SK-N-SH (cell line): ENCODE measurements around the gene NHP2. TPM values are rescaled to one million over a fixed set of nuclear protein-coding genes. Genes with fewer than 3 reads are reported as not detected.

ENCODE experiments used
- CTCF ChIA-PET: fragments of 300-600, 350-600 bp; formaldehyde crosslinking; extraction: SDS; loops from one replicate; lab custom pipeline; 2021; lab: Yijun Ruan, JAX
- POLR2A ChIA-PET: fragments of 350-600 bp; sonication (Branson Sonifier 250); formaldehyde crosslinking; extraction: SDS; loops from one replicate; lab custom pipeline; 2020; ENCODE audit warnings: antibody characterized with exemption, inconsistent platforms; lab: Yijun Ruan, JAX
- DNase-seq: peaks from one replicate; pipeline ENCODE4 v3.0.0; 2012
- H2AFZ ChIP-seq: fragments of 200-600 bp; sonication (generic); 2 replicates; pipeline ENCODE4 v1.8.1; 2016; ENCODE audit warnings: antibody characterized with exemption, mild to moderate bottlenecking, low read depth
- H3F3A ChIP-seq: fragments of 200-600 bp; sonication (generic); replicated peaks from 2 replicates; pipeline ENCODE3; 2016; ENCODE audit warnings: antibody characterized with exemption, mild to moderate bottlenecking; ENCODE audit not compliant: insufficient read depth
- H3K27ac ChIP-seq, 2 experiments: fragments of 200-500 bp in 1 of 2; fragments of 200-600 bp in 1 of 2; sonication (Bioruptor generic) in 1 of 2; sonication (generic), shearing (Covaris generic) in 1 of 2; 2 replicates each; pipeline versions ENCODE4 v1.5.1 to v1.6.1; 2014 to 2016; ENCODE audit warnings: low read depth in 2 of 2, inconsistent platforms in 1 of 2, low read length in 1 of 2, mild to moderate bottlenecking in 1 of 2, mixed read lengths in 1 of 2
- H3K27me3 ChIP-seq: fragments of 200-600 bp; sonication (generic), shearing (Covaris generic); 2 replicates; pipeline ENCODE4 v1.6.1; 2016; ENCODE audit warnings: mixed run types; ENCODE audit not compliant: insufficient read depth
- H3K36me3 ChIP-seq, 2 experiments: fragments of 200-500 bp in 1 of 2; fragments of 200-600 bp in 1 of 2; sonication (Bioruptor generic) in 1 of 2; sonication (generic) in 1 of 2; replicated peaks in 1 of 2; 2 replicates each; pipeline versions ENCODE3 to v1.5.1; 2014 to 2016; ENCODE audit warnings: low read length in 1 of 2, mild to moderate bottlenecking in 1 of 2; ENCODE audit not compliant: insufficient read depth in 2 of 2, control insufficient read depth in 1 of 2
- H3K4me1 ChIP-seq, 2 experiments: fragments of 200-500 bp in 1 of 2; fragments of 200-600 bp in 1 of 2; sonication (Bioruptor generic) in 1 of 2; sonication (generic), shearing (Covaris generic) in 1 of 2; 2 replicates each; pipeline versions ENCODE4 v1.5.1 to v1.6.1; 2014 to 2016; ENCODE audit warnings: low read depth in 1 of 2, low read length in 1 of 2, mixed run types in 1 of 2; ENCODE audit not compliant: insufficient read depth in 2 of 2, control insufficient read depth in 1 of 2
- H3K4me2 ChIP-seq: fragments of 200-600 bp; sonication (generic), shearing (Covaris generic); 2 replicates; pipeline ENCODE4 v1.6.1; 2017; ENCODE audit warnings: mixed run types
- H3K4me3 ChIP-seq, 2 experiments: fragments of 200-500 bp in 1 of 2; fragments of 200-600 bp in 1 of 2; sonication (Bioruptor generic) in 1 of 2; sonication (generic), shearing (Covaris generic) in 1 of 2; 2 replicates each; pipeline versions ENCODE4 v1.5.1 to v1.8.1; 2014 to 2016; ENCODE audit warnings: low read depth in 2 of 2, inconsistent platforms in 1 of 2, low read length in 1 of 2, mild to moderate bottlenecking in 1 of 2, mixed read lengths in 1 of 2, moderate library complexity in 1 of 2
- H3K79me2 ChIP-seq: fragments of 200-600 bp; sonication (generic); 2 replicates; pipeline ENCODE4 v1.8.1; 2017; ENCODE audit warnings: mild to moderate bottlenecking; ENCODE audit not compliant: insufficient read depth
- H3K9ac ChIP-seq: fragments of 200-600 bp; sonication (generic); 2 replicates; pipeline ENCODE4 v1.6.1; 2017; ENCODE audit warnings: mixed run types
- H3K9me2 ChIP-seq: fragments of 200-600 bp; sonication (generic); 2 replicates; pipeline ENCODE4 v1.6.1; 2017; ENCODE audit warnings: mixed run types
- H3K9me3 ChIP-seq: fragments of 200-600 bp; sonication (generic); 2 replicates; pipeline ENCODE4 v1.6.1; 2017; ENCODE audit warnings: mixed run types, mild to moderate bottlenecking, moderate library complexity
- H4K20me1 ChIP-seq: fragments of 200-600 bp; sonication (generic); 2 replicates; pipeline ENCODE4 v1.6.1; 2017; ENCODE audit warnings: mild to moderate bottlenecking, mixed run types; ENCODE audit not compliant: insufficient read depth
- EP300 ChIP-seq, 2 experiments: IDR thresholded peaks; 2 replicates each; pipeline versions ENCODE4 v1.4.0 to v1.6.1; 2012; ENCODE audit warnings: borderline replicate concordance in 1 of 2, low read depth in 1 of 2, low read length in 1 of 2
- FOXJ3 ChIP-seq: sonication (generic); formaldehyde crosslinking; IDR thresholded peaks from 2 replicates; pipeline ENCODE4 v1.5.1; 2020; ENCODE audit warnings: mild to moderate bottlenecking, missing genetic modification reagents
- GABPA ChIP-seq: IDR thresholded peaks from 2 replicates; pipeline ENCODE4 v1.4.0; 2012; ENCODE audit warnings: low read depth, mild to moderate bottlenecking
- GATA2 ChIP-seq: sonication (generic); formaldehyde crosslinking; IDR thresholded peaks from 2 replicates; pipeline ENCODE4 v1.5.0; 2020; ENCODE audit warnings: mild to moderate bottlenecking, missing genetic modification reagents
- NRF1 ChIP-seq: IDR thresholded peaks from 2 replicates; pipeline ENCODE4 v1.6.1; 2012; ENCODE audit warnings: low read depth, mild to moderate bottlenecking, low read length
- POLR2AphosphoS5 ChIP-seq: IDR thresholded peaks from 2 replicates; pipeline ENCODE4 v1.6.1; 2012; ENCODE audit warnings: low read depth, low read length
- SIN3A ChIP-seq: IDR thresholded peaks from 2 replicates; pipeline ENCODE4 v1.6.1; 2012; ENCODE audit warnings: low read depth, mild to moderate bottlenecking, low read length, moderate library complexity, borderline replicate concordance
- TAF1 ChIP-seq: IDR thresholded peaks from 2 replicates; pipeline ENCODE4 v1.6.1; 2012; ENCODE audit warnings: low read depth, mild to moderate bottlenecking, low read length, moderate library complexity, borderline replicate concordance
- TEAD4 ChIP-seq: IDR thresholded peaks from 2 replicates; pipeline ENCODE4 v1.4.0; 2012; ENCODE audit warnings: mild to moderate bottlenecking, borderline replicate concordance; ENCODE audit not compliant: insufficient read depth
- YY1 ChIP-seq: IDR thresholded peaks from 2 replicates; pipeline ENCODE4 v1.4.0; 2012; ENCODE audit warnings: low read depth, mild to moderate bottlenecking
- WGBS: methylation state at CpG from one replicate; pipeline ENCODE4 v1.1.6; 2017; ENCODE audit warnings: low lambda C conversion rate; 5-methylcytosine and 5-hydroxymethylcytosine counted together
- polyA plus RNA-seq, 3 experiments: library from polyadenylated mRNA; depleted of rRNA; stranded (reverse); fragments of >200 nt; gene quantifications; 2 replicates each; pipeline ENCODE4 v1.2.3, GENCODE V29; 2012
- TF ChIP-seq, protein P1 (sequence below): fragments of 200-600 bp; sonication (generic); IDR thresholded peaks from 2 replicates; pipeline ENCODE4 v1.6.1; 2017; ENCODE audit warnings: antibody characterized with exemption, mild to moderate bottlenecking, moderate library complexity
- TF ChIP-seq, protein P2 (sequence below): IDR thresholded peaks from 2 replicates; pipeline ENCODE4 v1.6.1; 2012; ENCODE audit warnings: mild to moderate bottlenecking, low read depth, low read length, moderate library complexity
- TF ChIP-seq, protein P3 (sequence below): IDR thresholded peaks from 2 replicates; pipeline ENCODE4 v1.4.0; 2012; ENCODE audit warnings: low read depth, borderline replicate concordance
- TF ChIP-seq, protein P4 (sequence below): fragments of 150-350 bp; IDR thresholded peaks from 2 replicates; pipeline ENCODE4 v1.6.1; 2016; ENCODE audit warnings: mild to moderate bottlenecking, low read depth, low read length

NHP2 gene
- polyA plus RNA-seq, 1 of the 3 experiments (the other 2 are of a cell fraction) = 455 TPM

DNA sequence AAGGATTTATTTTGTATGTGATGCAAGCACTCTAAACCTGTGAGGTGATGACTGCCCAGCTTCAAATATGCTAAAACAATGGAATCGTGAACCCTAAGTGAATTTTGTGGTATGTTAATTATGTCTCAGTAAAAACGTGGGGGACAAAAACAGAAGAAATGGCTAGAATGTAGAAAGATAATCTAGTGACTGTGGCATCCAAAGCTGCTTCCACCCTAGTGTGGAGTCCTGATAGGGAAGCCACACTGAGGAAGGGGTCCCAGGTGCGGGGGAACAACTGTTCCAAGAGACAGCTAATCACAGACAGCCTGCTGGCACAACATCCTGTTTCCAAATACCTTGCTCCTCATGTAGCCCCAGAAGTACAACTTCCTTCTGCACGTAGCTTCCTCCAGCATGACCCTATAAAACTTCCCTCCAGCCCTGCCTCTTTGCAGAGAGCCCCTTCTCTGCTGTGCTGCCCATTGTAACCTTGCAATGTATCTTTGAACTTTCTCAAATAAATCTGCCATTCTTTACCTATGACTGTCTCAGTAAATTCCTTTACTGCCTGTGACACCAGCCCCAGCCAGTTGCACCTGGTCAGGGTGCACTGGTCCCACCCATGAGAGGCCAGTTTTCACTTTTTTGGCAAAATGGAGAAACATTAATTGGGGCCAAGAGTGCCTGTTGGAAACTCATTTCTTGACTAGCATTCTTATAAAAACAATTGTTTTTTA lies 28.6 kb upstream of the NHP2 start (continued):
- TF ChIP-seq, protein P1, sequence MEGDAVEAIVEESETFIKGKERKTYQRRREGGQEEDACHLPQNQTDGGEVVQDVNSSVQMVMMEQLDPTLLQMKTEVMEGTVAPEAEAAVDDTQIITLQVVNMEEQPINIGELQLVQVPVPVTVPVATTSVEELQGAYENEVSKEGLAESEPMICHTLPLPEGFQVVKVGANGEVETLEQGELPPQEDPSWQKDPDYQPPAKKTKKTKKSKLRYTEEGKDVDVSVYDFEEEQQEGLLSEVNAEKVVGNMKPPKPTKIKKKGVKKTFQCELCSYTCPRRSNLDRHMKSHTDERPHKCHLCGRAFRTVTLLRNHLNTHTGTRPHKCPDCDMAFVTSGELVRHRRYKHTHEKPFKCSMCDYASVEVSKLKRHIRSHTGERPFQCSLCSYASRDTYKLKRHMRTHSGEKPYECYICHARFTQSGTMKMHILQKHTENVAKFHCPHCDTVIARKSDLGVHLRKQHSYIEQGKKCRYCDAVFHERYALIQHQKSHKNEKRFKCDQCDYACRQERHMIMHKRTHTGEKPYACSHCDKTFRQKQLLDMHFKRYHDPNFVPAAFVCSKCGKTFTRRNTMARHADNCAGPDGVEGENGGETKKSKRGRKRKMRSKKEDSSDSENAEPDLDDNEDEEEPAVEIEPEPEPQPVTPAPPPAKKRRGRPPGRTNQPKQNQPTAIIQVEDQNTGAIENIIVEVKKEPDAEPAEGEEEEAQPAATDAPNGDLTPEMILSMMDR = no peak
- TF ChIP-seq TAF1 = no peak
- TF ChIP-seq GABPA = no peak
- no peak for TF ChIP-seq YY1
- TF ChIP-seq TEAD4 = no peak
- TF ChIP-seq SIN3A = no peak
- TF ChIP-seq NRF1 = no peak
- TF ChIP-seq GATA2 (CRISPR knock-in tag) = no peak
- no peak for TF ChIP-seq FOXJ3 (CRISPR knock-in tag)

DNA sequence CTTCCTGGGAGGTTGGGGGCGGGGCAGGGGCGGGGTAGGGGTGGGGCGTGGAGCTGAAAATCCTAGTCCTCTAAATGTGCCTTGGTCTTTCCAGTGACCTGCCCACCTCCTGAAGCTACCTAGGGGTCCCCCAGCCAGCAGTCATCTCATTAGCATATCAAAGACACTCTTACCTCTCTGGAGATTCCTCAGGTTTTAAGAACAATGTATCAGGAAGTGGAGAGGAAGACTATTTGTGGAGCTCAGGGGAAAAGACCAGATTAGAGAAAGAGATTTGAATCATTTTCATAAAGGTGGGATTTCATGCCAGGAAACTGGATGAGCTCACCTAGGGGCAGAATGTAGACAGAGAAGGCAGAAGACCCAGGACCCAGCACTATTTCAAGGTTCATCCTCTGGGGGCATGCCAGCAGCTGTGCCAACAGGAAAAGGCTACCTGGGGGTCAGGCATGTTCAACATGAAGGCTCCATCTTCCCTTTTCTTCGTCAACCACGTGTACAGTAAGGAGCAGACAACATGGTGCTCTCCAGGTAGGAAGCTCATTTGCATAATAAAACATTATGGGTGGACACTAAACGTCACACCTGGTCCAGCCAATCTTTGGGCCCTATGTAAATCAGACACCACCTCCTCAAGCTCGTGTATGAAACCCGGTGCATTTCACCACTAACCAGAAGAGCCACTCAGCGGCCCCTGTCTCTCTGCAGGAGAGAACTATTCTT lies 26.6 kb upstream of the NHP2 start:
- Histone ChIP-seq H3K9me3 (no peaks in the 10 kb centered on the region), H3K9ac (no peak overlapping the region), H3K27me3 (no peaks in the 10 kb centered on the region), H4K20me1 (no peaks in the 10 kb centered on the region), H3K27ac (no peak overlapping the region), H2AFZ (no peak overlapping the region), H3K4me1 (no peaks in the 10 kb centered on the region), H3K36me3 (no peaks in the 10 kb centered on the region), H3K4me2 (no peak overlapping the region), H3K9me2 (no peaks in the 10 kb centered on the region), H3K79me2 (no peaks in the 10 kb centered on the region), H3F3A (no peaks in the 10 kb centered on the region), H3K4me3 (no peak overlapping the region)
- 48% methylated on average over 7 of the region's 9 CpGs for WGBS
- DNase-seq = no peak
- POLR2A ChIA-PET = no interaction called here
- CTCF ChIA-PET = interaction anchor here (1.1 to 1.4 kb wide), 2 partner anchors 16 to 105 kb away, joined by 3 to 6 read pairs; no protein-coding TSS in a partner anchor
- TF ChIP-seq, protein P2, sequence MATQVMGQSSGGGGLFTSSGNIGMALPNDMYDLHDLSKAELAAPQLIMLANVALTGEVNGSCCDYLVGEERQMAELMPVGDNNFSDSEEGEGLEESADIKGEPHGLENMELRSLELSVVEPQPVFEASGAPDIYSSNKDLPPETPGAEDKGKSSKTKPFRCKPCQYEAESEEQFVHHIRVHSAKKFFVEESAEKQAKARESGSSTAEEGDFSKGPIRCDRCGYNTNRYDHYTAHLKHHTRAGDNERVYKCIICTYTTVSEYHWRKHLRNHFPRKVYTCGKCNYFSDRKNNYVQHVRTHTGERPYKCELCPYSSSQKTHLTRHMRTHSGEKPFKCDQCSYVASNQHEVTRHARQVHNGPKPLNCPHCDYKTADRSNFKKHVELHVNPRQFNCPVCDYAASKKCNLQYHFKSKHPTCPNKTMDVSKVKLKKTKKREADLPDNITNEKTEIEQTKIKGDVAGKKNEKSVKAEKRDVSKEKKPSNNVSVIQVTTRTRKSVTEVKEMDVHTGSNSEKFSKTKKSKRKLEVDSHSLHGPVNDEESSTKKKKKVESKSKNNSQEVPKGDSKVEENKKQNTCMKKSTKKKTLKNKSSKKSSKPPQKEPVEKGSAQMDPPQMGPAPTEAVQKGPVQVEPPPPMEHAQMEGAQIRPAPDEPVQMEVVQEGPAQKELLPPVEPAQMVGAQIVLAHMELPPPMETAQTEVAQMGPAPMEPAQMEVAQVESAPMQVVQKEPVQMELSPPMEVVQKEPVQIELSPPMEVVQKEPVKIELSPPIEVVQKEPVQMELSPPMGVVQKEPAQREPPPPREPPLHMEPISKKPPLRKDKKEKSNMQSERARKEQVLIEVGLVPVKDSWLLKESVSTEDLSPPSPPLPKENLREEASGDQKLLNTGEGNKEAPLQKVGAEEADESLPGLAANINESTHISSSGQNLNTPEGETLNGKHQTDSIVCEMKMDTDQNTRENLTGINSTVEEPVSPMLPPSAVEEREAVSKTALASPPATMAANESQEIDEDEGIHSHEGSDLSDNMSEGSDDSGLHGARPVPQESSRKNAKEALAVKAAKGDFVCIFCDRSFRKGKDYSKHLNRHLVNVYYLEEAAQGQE = no peak
- TF ChIP-seq, protein P3, sequence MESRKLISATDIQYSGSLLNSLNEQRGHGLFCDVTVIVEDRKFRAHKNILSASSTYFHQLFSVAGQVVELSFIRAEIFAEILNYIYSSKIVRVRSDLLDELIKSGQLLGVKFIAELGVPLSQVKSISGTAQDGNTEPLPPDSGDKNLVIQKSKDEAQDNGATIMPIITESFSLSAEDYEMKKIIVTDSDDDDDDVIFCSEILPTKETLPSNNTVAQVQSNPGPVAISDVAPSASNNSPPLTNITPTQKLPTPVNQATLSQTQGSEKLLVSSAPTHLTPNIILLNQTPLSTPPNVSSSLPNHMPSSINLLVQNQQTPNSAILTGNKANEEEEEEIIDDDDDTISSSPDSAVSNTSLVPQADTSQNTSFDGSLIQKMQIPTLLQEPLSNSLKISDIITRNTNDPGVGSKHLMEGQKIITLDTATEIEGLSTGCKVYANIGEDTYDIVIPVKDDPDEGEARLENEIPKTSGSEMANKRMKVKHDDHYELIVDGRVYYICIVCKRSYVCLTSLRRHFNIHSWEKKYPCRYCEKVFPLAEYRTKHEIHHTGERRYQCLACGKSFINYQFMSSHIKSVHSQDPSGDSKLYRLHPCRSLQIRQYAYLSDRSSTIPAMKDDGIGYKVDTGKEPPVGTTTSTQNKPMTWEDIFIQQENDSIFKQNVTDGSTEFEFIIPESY = no peak
- TF ChIP-seq FOXJ3 (CRISPR knock-in tag) = no peak
- TF ChIP-seq, protein P4, sequence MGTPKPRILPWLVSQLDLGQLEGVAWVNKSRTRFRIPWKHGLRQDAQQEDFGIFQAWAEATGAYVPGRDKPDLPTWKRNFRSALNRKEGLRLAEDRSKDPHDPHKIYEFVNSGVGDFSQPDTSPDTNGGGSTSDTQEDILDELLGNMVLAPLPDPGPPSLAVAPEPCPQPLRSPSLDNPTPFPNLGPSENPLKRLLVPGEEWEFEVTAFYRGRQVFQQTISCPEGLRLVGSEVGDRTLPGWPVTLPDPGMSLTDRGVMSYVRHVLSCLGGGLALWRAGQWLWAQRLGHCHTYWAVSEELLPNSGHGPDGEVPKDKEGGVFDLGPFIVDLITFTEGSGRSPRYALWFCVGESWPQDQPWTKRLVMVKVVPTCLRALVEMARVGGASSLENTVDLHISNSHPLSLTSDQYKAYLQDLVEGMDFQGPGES = no peak
- no peak for TF ChIP-seq POLR2AphosphoS5
- no peak for TF ChIP-seq EP300 (IDR thresholded peaks at IDR 0.05; ENCODE audit: borderline replicate concordance in 1 of 2, low read depth in 1 of 2, low read length in 1 of 2)
